ENCODE results near the gene CDC42EP1.

GRCh38 chr22:37564111-37564711, 3.9 kb downstream of the CDC42EP1 start:
- no peak for TF ChIP-seq EZH2phosphoT487 (IDR thresholded peaks at IDR 0.05; ENCODE audit: insufficient read depth, low read depth)
- no peak for TF ChIP-seq EZH2 (IDR thresholded peaks at IDR 0.05; ENCODE audit: insufficient read depth, poor library complexity, severe bottlenecking)

Data from GM23248 (cell line).